Globus pallidus (tissue), 1 donor: Measurements from ENCODE around the gene MED13L.
A peak's percentile ranks its signal among the peaks of the same experiment; 100 is the strongest.
"Not testable (repeated sequence)": the region's sequence is repeated elsewhere in the genome, so short reads cannot be mapped to it uniquely, and the experiment has no call there.

Experiments used
- DNase-seq: peaks from one replicate; pipeline ENCODE4 v3.0.0-alpha.2; 2015; ENCODE audit warnings: low spot score

MED13L gene

DNA sequence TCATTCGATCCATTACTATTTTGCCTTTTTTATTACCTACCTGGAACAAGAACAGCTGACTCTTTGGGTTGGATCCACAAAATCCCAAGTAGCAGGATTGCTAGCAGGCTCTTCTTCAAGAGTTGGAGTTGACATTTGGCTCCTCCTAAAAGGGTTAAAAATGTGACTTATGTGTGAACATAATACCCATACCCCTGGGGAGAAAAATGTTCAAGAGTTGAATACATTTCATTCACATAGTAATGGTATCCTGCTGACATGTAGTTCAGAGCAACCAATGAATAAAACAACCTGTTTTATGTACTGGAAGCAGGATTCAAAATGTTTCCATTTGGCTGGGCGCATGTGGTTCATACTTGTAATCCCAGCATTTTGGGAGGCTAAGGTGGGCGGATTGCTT, 264.7 kb downstream of the MED13L start:
- no peak for DNase-seq

DNA sequence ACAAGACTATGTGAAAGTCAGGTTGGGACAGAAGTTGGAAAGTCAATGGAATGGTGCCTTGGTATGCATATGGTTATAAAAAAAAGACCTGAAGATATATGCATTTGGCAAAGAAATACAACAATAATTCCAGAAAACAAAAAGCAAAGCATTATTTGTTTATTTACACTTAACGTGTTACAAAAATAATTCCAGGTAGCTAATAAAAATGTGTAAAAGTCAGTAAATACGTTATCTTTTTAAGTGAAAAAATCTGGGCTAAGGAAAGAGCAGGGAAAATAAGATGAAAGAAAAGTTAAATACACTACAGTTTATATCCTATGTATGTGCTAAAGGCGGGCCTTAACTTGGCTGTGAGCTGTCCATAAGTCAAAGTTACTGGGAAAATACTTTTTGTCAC, 266.3 kb downstream of the MED13L start:
- no peak for DNase-seq

DNA sequence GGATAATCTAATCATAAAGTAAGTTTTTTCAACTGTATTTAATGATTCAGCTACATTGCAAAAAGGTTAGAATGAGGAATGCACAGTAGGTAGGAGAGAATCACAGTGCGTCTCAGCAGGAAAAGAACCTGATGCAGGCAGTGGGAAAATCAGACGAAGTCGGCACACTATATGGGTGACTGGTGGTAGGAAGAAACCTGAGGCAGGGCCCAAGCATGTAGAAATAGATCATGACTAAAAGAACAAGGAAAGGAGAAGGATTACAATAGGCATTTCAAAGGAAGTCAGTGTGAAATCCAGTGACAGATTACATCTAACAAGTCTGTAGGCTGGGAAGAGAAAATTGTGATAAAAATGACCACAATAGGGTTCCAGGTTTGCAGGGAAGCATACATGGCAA, 267.0 kb downstream of the MED13L start:
- no peak for DNase-seq

DNA sequence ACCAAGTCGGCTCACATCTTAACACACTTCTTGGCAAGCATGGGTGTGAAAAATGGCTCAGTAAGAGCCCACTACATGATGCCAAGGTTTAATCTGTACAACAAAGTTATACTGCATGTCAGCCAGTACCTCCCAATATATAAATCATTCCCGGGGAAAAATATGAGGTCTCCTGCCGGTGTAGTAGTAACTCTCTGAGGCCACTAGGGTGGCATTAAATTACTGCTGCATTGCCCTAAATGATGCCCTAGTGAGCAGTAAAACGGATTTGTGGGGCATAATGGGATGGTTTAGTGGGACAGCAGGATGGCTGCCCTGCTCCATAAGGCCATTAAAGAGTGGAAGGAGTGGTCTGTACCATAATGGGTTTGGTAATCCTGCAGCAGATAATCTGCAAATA, 267.7 kb downstream of the MED13L start:
- DNase-seq = no peak

DNA sequence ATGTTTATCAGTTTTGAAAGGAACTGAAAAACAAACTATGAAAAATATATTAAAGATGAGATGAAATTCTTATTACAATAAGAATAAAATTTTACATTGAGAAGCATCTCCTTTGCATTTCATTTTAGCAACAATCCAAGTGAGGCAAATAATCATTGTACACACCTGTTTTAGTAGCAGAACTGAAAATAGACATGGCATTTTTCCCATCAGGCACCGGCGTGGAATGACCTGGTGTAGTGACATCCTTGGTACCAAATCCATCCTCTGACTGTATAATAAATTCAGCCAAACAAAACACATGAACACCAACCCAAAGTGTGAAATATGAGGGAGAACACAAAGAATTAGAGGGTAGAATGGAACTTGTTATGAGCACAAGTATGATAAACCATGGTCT, 271.4 kb downstream of the MED13L start:
- DNase-seq = no peak

DNA sequence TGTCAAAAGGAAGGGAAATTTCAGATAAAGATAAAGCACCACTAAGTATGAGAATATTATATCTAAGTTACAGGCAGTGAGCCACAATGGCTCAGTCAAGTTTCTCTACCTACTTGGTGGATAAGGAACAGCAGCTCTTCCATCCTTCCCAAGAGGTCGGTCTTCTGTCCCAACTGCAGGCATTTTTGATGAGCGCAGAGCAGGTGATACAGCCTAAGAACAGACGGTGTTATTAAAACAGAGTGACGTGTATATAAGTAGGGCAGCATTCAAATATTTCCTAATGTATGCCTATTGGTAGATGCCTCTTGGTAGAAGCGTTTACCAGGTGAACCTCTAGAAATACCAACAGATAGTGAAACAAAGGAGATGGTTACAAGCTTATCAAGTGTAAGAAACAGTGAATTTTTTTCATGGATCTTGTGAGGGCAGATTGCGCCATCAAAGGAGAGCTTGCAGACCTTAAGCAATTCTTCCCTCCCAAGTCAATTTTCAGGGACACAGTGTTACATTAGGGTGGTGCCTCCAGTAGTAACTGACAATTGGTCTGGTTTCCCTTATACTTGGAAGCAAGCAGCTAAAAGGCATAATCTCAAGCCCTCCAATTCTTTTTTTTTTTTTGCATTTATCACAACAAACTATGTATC, 274.5 kb downstream of the MED13L start:
- DNase-seq = no peak

DNA sequence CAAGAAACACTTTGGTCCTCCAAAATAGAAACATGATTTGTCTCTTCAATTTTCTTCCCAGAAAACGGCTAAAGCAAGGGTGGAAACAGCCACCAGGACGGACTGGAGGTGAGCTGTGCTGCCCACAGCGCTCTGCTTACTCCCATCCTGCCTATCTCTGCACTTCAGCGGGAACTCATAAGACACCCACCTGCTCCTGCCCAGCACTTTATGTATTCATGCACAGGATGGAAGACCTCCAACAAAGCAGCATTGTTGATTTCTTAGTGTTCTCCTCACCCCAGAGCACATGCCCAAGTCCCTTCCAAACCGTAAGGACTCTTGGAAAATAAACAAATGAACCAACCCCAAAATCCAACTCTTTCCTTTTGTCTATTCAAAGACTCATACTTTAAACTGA, 277.2 kb downstream of the MED13L start:
- no peak for DNase-seq

DNA sequence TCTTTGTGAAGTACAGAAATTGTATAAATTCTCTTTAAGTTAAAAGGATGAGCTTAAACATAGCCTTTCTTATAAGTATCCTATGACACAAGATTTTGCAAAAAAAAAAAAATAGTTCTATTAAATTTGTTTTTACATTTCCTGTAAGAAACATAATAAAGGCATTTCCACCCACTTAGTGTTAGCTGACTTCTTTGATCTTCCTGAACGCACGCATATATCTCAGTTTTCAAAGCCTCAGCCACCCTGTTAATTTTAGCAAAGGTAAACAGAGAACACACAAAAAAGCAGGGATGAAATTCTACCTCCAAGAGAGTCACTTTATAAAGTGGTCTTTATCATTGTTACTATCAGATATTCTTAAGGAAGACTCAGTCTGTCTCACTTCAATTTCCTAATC, 277.9 kb downstream of the MED13L start:
- DNase-seq = no peak

DNA sequence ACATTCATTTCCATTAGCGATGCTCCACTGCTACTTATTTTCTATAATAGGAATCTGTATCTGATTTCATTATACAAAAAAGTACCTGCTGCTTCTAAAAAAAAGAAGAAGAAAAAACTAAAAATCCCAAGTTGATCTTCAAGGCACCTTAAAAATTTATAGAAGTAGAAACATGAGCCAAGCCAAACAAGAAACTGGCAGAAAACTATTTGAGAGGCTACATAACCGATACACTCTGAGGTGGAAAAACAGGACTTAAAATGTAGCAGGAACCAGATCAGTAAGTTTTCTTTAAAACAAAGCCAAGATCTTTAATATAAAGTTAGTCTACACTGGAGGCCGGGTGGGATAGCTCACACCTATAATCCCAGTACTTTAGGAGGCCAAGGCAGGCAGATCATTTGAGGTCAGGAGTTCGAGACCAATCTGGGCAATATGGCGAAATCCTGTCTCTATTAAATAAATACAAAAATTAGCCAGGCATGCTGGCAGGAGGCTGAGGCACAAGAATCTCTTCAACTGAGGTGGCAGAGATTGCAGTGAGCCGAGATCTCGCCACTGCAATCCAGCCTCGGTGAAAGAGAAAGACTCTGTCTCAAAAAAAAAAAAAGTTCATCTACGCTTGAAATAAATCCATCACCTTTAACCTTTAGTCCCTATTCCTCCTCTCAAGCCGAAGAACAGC, 278.6 kb downstream of the MED13L start:
- no peak for DNase-seq

DNA sequence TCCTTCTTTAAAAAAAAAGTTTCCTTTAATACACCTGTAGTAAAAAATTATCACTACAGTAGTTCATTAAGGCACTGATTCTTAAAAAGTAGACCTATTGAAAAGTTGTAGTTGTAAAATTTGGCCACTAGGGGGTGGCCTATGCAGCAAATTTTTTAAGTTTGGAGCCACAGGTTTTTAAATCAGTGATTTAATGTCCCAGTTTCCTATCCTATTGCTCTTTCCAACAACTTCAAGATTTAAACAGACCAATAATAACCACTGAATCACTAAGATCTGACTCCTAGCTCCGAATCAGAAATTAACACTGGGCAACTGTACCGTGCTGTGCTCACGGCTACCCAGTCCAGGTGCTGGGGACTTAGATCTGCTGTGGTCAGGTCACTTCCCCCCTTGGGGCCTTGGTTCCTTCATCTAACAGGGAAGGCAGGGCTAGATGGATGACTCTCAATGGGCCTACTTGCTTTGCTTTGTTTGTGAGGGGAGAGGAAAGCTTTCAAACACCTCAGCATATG, 279.3 kb downstream of the MED13L start:
- peak; percentile 41 for DNase-seq

DNA sequence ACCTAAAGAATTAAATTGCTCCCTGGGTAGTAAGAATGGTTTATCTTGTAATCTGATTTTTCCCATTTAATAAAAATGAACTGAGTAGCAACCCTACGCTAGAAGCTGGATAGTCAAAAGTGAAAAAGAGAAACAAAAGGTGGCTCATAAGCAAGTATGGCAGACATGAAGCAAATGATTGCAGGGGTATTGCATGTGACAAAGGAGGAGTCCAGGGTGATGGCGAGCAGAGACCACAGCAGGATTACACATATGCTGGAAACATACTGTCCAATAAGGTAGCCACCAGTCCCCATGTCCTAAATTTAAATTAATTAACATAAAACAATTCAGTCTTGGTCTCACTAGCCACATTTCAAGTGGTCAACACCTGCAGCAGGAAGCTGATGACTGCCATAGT, 283.8 kb downstream of the MED13L start:
- DNase-seq = no peak

DNA sequence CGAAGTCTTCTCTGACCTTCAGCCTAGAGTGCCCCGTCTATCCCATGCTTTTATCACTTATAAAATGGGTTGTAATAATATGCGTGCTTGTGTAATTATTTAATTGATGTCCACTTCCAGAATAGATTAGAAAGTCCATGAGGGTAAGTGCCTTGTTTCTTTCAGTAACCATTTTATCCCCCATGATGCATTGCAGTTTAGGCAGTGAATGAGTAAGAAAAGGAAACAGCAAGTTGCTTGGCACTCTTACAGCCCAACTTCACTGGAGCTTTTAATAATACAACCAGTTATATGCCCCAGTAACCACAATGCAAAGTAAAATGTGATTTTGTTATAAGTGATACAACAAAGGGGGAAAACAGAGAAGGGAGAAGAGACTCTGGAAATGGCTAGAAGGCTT, 287.3 kb downstream of the MED13L start:
- DNase-seq = no peak

DNA sequence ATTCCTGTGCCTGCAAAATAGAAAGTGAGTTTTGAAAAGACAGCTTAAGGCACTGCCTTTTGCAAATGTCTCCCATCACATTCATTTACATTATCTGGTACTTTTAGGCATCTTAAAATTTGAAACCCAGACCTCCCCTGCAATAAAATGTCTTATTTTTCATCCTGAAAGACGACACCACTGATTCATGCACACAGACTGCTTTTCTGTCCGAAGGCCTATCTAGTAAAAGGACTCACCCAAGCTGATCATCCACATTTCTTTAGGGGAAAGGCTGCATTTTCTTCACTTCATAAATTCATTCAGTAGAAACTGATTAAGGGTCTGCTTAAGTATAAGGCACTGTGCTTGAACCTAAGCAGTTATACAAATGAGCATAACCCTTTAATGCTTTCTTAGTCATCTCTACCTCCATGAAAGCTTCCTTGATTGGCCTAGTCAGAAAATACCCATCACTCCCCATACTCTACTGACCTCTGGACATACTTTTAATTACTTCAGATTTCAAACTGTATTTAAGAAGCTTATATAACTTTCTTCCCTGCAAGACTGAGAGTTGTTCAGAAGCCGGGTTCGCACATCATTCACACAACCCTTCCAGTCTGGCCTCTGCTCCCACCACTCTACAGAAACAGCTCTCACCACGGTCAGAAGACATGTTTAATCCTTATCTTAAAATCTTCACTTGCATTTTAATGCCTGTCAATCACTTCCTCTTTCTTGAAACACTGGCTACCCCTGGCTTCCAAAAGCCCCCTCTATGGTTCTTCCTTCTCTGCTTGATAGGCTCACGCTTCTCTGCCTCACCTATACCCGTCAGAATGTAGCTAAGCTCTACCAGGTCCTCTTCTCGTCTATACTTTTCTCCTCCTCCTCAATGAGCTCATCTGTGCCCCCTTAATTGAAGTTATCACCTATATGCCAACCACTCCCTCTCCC, 288.6 kb downstream of the MED13L start:
- DNase-seq = no peak

DNA sequence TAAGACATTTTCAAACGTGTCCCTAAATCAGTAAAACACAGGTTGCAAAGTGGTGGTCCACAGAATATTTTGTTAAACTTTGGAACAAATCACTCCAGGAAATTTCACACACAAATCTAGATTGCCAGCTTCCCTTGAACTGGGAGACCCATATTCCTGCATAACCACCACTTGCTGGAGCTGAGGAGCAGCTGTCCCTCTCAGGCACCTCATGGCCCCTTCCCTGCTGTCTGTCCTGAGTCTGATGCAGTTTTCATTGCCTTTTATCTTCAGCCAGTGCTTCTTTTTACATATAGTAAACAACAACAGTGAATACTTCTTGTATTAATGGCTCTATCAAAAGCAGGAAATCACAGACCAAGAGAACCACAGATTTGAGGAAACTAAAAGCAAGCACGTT, 289.3 kb downstream of the MED13L start:
- DNase-seq = no peak

DNA sequence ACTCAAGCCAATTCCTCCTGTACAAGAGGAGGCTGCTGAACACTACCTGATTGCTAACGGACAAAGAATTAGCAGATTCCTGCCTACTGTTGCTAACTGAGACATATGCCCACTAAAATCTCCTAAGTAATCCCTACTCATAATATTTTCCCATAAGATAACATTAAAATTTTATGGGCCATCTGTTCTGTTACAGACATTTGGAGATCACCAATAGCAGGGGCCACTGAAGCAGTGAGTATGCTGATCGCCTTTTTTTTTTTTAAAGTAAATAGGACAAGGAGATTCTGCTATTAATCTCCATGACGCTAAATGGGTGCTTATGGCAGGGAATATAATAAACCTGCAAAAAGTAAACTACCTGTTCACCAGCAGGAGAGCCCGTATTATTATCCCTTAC, 292.9 kb downstream of the MED13L start:
- DNase-seq = no peak

DNA sequence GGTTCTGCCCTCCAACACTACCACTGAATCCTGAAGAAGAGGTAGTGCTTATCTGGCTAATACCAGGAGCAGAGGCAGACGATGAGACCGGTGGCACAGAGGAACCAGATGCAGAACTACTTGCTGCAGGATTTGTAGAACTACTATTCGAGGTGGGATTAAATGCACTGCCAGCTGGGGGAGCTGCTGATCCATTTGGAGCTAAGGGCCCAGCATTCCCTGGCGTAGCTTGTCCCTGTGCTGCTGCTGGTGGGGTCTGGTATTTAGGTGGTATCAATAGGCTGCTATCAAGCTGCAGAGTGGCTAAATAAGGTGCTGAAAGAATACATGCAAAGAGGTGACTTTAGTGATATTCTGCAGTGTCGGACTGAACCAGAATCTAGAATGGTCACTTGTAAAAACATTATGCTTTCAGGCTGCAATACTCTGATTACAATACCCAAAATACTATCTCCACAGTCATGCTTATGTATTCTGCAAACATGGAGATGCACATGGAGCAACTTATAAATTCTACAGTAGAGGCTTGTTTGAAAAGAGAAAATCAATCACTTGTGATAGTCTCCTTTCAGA, 294.2 kb downstream of the MED13L start:
- DNase-seq = no peak

DNA sequence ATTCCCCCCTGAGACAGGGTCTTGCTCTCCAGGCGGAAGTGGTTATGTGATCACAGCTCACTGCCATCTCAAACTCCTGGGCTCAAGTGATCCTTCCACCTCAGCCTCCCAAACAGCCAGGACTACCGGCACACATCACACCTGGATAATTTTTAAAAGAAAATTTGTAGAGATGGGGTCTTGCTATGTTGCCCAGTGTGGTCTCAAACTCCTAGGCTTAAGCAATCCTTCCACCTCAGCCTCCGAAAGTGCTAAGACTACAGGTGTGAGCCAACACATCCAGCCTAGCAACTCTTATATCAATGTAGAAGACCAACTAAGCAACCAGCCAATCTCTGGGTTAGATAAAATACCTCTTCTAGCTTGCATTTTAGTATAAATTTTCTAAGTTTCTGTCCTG, 297.2 kb downstream of the MED13L start:
- no peak for DNase-seq

DNA sequence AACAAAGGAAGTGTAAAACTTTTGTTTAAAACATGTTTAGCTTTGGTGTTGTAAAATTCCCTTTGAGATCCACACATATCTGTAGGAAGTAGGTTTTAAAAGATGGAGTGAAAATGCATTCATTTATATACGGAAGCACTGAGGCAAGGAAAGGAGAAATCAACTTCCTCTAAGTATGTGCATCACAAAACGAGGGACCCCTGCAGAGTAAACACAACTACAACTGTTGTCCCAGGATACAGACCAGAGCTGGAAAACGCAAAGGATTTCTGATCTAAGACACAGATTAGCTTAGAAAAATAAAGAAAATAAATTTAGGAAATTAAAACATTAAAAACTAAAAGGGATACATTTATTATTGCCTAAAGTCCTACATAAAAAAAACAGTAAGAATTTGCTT, 297.6 kb downstream of the MED13L start:
- no peak for DNase-seq

DNA sequence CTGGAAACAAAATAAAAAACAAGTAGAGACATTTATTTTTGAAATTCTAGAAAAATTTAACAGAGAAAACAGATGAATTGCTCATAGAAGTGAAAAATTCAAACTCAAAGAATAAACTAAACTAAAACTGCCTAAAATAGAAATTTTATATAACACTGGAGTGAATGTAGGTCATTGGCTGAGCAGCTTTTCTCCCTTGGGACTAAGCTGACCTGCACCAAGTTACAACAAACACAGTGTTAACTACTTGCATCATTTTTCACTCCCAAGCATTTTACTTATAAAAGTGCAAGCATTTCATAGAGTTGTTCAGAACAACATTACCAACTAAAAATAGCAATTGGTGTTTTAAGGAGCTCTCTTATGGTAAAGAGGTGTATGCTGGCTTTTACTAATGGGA, 298.1 kb downstream of the MED13L start:
- DNase-seq = no peak

DNA sequence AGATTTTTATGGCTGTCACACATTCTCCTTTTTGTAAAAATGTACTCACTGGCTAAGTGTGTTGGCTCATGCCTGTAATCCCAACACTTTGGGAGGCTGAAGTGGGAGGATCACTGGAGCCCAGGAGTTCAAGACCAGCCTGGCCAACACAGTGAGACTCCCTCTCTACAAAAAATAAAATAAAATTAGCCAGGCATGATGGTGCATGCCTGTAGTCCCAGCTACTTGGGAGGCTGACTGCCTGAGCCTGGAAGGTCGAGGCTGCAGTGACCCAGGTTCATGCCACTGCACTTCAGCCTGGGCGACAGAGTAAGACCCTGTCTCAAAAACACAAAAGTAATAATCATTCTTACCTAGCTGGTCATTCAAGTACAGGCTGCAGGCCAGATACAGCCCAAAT, 300.7 kb downstream of the MED13L start:
- DNase-seq = not testable (repeated sequence)

DNA sequence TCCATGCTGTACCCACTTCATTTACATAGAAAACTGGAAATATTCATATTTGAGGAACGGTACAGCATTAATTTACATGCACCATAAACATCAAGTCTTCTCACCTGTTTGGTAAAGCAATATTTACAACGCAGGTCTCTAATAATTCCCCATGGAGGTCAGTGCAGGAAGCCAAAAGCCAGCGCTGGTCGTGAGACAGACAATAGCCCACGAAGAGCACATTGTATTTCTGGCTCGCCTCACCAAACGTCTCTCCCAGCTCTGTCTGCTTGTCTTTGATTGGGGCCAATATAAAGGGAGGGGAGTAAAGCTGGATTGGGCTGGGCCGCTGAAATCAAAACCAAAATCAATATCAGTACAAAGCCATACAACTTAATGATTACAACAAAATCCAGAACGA, 302.1 kb downstream of the MED13L start:
- no peak for DNase-seq

DNA sequence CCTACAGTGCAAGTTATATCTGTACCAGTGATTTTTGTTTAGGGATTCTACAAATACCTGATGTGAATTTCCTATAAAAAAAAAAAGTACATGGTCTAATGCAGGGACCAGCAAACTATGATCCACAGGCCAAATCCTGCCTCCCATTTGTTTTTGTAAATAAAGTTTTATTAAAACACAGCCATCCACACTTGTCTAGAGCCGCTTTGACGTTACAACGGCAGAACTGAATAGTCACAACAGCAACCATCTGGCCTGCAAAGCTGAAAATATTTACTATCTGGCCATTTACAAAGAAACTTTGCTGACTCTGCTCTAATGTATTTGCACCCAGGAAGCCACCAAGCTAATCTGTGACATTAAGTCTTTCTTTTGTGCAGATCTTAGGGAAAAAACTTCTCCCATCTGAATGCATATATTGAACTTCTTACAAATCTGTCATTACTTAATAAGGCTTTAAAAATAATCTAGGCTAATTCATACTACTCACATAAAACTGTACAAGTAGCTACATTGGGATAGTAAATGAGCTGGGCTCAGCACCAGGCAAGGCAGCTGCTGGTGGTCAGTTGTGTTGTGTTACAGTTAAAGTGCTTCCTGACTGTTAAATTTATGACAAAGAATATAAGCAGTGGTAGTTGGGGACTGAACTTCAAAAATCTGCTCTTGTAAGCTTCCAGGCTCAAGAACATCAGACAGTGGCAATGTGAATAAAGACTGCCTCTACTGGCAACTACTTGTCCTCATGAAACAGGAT, 303.3 kb downstream of the MED13L start:
- DNase-seq = no peak
